Prostate gland (tissue), 2 donors: Measurements from ENCODE around the gene CD83. TPM values are rescaled to one million over a fixed set of nuclear protein-coding genes. Genes with fewer than 3 reads are reported as not detected.

Experiments used
- DNase-seq: peaks from one replicate; pipeline ENCODE4 v3.0.0-alpha.2; 2019; ENCODE audit warnings: low spot score
- H3K27ac ChIP-seq, 2 donors: fragments of 200-600 bp; sonication (generic); 2 replicates each; pipeline ENCODE4 v1.5.1; 2017 to 2019
- H3K27me3 ChIP-seq: fragments of 200-600 bp; sonication (generic); replicated peaks from 2 replicates; pipeline ENCODE4 v1.5.1; 2019; ENCODE audit not compliant: insufficient read depth
- H3K36me3 ChIP-seq, 2 donors: fragments of 200-600 bp; sonication (generic); 1 replicate in 1 of 2; 2 replicates in 1 of 2; pipeline versions ENCODE4 v1.5.1 to v1.8.1; 2017 to 2019
- H3K4me1 ChIP-seq: fragments of 200-600 bp; sonication (generic); replicated peaks from 2 replicates; pipeline ENCODE4 v1.5.1; 2019
- H3K4me3 ChIP-seq, 2 donors: fragments of 200-600 bp; sonication (generic); 2 replicates each; pipeline ENCODE4 v1.5.1; 2017 to 2019
- H3K9me3 ChIP-seq: fragments of 200-600 bp; sonication (generic); 2 replicates; pipeline ENCODE4 v1.5.1; 2017
- CTCF ChIP-seq, 4 experiments: fragments of 200-600 bp in 2 of 4; fragments of 450-650 bp in 2 of 4; sonication (generic) in 2 of 4; IDR thresholded peaks; 1 replicate in 3 of 4; 2 replicates in 1 of 4; pipeline ENCODE4 v1.5.1; 2016 to 2019; ENCODE audit warnings: antibody characterized with exemption in 4 of 4, mild to moderate bottlenecking in 2 of 4, moderate library complexity in 2 of 4
- POLR2A ChIP-seq: fragments of 450-650 bp; IDR thresholded peaks from one replicate; pipeline ENCODE4 v1.6.1; 2016; ENCODE audit warnings: antibody characterized with exemption, mild to moderate bottlenecking
- POLR2AphosphoS5 ChIP-seq: sonication (generic); formaldehyde crosslinking; IDR thresholded peaks from one replicate; pipeline ENCODE4 v1.6.1; 2017; ENCODE audit warnings: antibody characterized with exemption
- WGBS: methylation state at CpG from one replicate; pipeline ENCODE4 v1.1.5; 2018; 5-methylcytosine and 5-hydroxymethylcytosine counted together
- intact Hi-C: fragments of 100-400 bp; cut with DNase I; formaldehyde crosslinking; loops from one replicate; pipeline ENCODE4 v1.14.2; 2022
- total RNA-seq, 2 donors: library from RNA; depleted of rRNA; stranded (reverse); fragments of >200 nt; gene quantifications; one replicate each; pipeline ENCODE4 v1.1.0, GENCODE V29; 2016

Gene CD83
- total RNA-seq, 2 donors from 2014 or later, result 5.5 to 5.7 TPM

GRCh38 chr6:14120546-14120945, 3.0 kb downstream of the CD83 start:
- Histone ChIP-seq H3K4me3 (no peak overlapping the region), H3K4me1 (no peaks in the 10 kb centered on the region), H3K27ac (no peak overlapping the region), H3K36me3 (no peaks in the 10 kb centered on the region), H3K27me3 (no peaks in the 10 kb centered on the region), H3K9me3 (no peaks in the 10 kb centered on the region)
- intact Hi-C loops, result no loop called here
- no peak for DNase-seq
- TF ChIP-seq POLR2AphosphoS5 (no peak), POLR2A (no peak), CTCF (IDR thresholded peaks at IDR 0.05) (no peak)
- WGBS, result 90% methylated on average over 1 of the region's 1 CpG

- TF ChIP-seq CTCF (IDR thresholded peaks at IDR 0.05) (no peak), POLR2AphosphoS5 (no peak), POLR2A (no peak)
- intact Hi-C loops, result no loop called here
- H3K27me3 ChIP-seq, result no peaks in the 10 kb centered on the region
- no peaks in the 10 kb centered on the region for H3K4me1 ChIP-seq
- H3K27ac ChIP-seq, result no peak overlapping the region
- H3K9me3 ChIP-seq, result no peaks in the 10 kb centered on the region
- 86% methylated on average over 4 of the region's 4 CpGs for WGBS
- H3K4me3 ChIP-seq, result no peak overlapping the region
- no peak for DNase-seq
- H3K36me3 ChIP-seq, result no peaks in the 10 kb centered on the region
Measured at GRCh38 chr6:14121936-14122344, 4.4 kb downstream of the CD83 start.

GRCh38 chr6:14123386-14124111, 6.0 kb downstream of the CD83 start:
- Histone ChIP-seq H3K27ac (no peak overlapping the region), H3K36me3 (no peaks in the 10 kb centered on the region), H3K27me3 (no peaks in the 10 kb centered on the region), H3K9me3 (no peaks in the 10 kb centered on the region), H3K4me1 (no peaks in the 10 kb centered on the region), H3K4me3 (no peak overlapping the region)
- TF ChIP-seq POLR2A (no peak), POLR2AphosphoS5 (no peak), CTCF (IDR thresholded peaks at IDR 0.05) (no peak)
- intact Hi-C loops, result no loop called here
- DNase-seq, result no peak
- 92% methylated on average over 6 of the region's 6 CpGs for WGBS

GRCh38 chr6:14125346-14125745, 7.8 kb downstream of the CD83 start:
- H3K4me3 ChIP-seq, result no peak overlapping the region
- no peak for DNase-seq
- no peaks in the 10 kb centered on the region for H3K9me3 ChIP-seq
- TF ChIP-seq POLR2AphosphoS5 (no peak), CTCF (IDR thresholded peaks at IDR 0.05) (no peak), POLR2A (no peak)
- intact Hi-C loops, result no loop called here
- WGBS, result 81% methylated on average over 3 of the region's 3 CpGs
- H3K4me1 ChIP-seq, result no peaks in the 10 kb centered on the region
- no peaks in the 10 kb centered on the region for H3K36me3 ChIP-seq
- no peaks in the 10 kb centered on the region for H3K27me3 ChIP-seq
- no peak overlapping the region for H3K27ac ChIP-seq

GRCh38 chr6:14126191-14126590, 8.6 kb downstream of the CD83 start:
- intact Hi-C loops, result no loop called here
- Histone ChIP-seq H3K9me3 (no peaks in the 10 kb centered on the region), H3K4me3 (no peak overlapping the region), H3K27me3 (no peaks in the 10 kb centered on the region), H3K27ac (no peak overlapping the region), H3K36me3 (no peaks in the 10 kb centered on the region), H3K4me1 (no peaks in the 10 kb centered on the region)
- no peak for TF ChIP-seq POLR2A
- no peak for TF ChIP-seq POLR2AphosphoS5
- no peak for TF ChIP-seq CTCF (IDR thresholded peaks at IDR 0.05)
- DNase-seq, result no peak
- 68% methylated on average over 5 of the region's 5 CpGs for WGBS
